C1 segment of cervical spinal cord (tissue), 14 donors: Measurements from ENCODE around the gene SWT1.
"Not testable (repeated sequence)": the region's sequence is repeated elsewhere in the genome, so short reads cannot be mapped to it uniquely, and the experiment has no call there.

ENCODE experiments used
- DNase-seq, 14 donors: peaks; one replicate each; lab custom pipeline; 2025; lab: John Stamatoyannopoulos, UW

SWT1 gene

DNA sequence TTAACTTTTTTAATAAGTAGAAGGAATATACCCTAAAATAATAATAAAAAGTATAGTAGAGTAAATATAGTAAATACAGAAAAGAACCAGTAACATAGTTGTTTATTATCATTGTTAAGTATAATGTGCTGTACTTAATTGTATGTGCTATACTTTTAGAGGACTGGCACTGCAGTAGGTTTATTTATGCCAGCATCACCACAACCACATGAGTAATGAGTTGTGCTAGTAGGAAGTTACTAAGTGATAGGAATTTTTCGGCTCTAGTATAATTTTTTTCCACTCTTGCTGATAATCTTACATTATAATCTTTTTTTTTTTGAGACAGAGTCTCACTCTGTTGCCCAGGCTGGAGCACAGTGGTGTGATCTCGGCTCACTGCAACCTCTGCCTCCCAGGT, 88.5 kb downstream of the SWT1 start:
- no peak for DNase-seq

- no peak for DNase-seq
These were observed 92.6 kb downstream of the SWT1 start for GRCh38 chr1:185249563-185249962.

DNA sequence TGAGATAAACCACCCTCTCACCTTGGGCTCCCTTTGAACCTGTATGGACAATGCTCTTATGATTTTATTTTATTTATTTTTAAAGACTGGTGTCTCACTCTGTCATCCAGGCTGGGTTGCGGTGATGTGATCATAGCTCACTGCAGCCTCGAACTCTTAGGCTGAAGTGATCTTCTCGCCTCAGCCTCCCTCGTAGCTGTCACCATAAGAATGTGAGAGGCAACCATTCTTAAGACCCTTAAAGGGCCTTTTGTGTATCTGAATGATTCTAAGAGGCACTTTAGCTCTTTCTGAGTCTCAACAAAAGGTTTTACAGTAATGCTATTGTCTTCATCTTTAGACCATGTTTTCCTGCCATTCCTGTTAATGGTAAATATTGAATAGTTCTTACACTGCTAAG, 93.1 kb downstream of the SWT1 start:
- no peak for DNase-seq

GRCh38 chr1:185251928-185252327, 95.0 kb downstream of the SWT1 start:
- DNase-seq = not testable (repeated sequence)

DNA sequence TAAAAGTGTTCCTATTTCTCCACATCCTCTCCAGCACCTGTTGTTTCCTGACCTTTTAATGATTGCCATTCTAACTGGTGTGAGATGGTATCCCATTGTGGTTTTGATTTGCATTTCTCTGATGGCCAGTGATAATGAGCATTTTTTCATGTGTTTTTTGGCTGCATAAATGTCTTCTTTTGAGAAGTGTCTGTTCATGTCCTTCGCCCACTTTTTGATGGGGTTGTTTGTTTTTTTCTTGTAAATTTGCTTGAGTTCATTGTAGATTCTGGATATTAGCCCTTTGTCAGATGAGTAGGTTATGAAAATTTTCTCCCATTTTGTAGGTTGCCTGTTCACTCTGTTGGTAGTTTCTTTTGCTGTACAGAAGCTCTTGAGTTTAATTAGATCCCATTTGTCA, 95.4 kb downstream of the SWT1 start:
- DNase-seq = not testable (repeated sequence)

GRCh38 chr1:185255595-185255994, 98.6 kb downstream of the SWT1 start:
- not testable (repeated sequence) for DNase-seq

GRCh38 chr1:185257116-185257949, 100.4 kb downstream of the SWT1 start:
- DNase-seq = not testable (repeated sequence)

DNA sequence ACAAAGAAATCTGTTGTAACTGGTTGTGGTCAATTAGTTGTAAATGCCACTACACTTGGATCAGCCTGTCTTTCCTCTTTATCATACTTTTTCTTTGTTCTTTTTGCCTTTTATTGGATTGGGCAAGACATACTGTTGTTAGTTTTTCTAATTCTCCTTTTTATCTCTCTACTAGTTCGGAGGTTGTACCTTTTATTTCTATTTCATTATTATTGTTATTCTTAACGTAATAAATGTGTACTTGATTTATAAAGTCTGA, 100.9 kb downstream of the SWT1 start:
- DNase-seq = no peak

GRCh38 chr1:185258676-185259075, 101.7 kb downstream of the SWT1 start:
- no peak for DNase-seq

- no peak for DNase-seq
These were observed 103.6 kb downstream of the SWT1 start for GRCh38 chr1:185260611-185261010.

GRCh38 chr1:185262151-185262550, 105.2 kb downstream of the SWT1 start:
- no peak for DNase-seq

- DNase-seq = no peak
These were observed 106.3 kb downstream of the SWT1 start for GRCh38 chr1:185263292-185263691.

DNA sequence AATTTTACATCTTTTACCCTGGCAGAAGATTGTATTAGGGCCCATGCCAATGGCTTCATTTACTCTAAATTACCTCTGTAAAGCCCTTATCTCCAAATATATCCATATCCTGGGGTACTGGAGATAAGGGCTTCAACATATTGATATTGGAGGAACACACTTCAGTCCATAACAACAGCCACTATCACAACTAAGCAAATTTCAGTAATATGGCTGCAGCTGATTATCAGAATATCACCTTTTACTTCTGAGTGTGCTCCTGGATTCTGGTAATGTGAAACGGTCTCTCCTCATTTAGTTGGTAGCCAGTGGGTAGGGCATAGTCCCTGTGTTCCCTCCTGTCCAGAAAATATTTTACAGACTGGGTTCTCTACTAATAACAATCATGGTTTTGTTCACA, 106.8 kb downstream of the SWT1 start:
- DNase-seq = no peak

- no peak for DNase-seq
These were observed 108.3 kb downstream of the SWT1 start for GRCh38 chr1:185265314-185265713.

GRCh38 chr1:185267301-185267700, 110.3 kb downstream of the SWT1 start:
- no peak for DNase-seq

GRCh38 chr1:185267701-185268100, 110.7 kb downstream of the SWT1 start:
- DNase-seq = no peak

GRCh38 chr1:185268352-185268751, 111.4 kb downstream of the SWT1 start:
- no peak for DNase-seq

DNA sequence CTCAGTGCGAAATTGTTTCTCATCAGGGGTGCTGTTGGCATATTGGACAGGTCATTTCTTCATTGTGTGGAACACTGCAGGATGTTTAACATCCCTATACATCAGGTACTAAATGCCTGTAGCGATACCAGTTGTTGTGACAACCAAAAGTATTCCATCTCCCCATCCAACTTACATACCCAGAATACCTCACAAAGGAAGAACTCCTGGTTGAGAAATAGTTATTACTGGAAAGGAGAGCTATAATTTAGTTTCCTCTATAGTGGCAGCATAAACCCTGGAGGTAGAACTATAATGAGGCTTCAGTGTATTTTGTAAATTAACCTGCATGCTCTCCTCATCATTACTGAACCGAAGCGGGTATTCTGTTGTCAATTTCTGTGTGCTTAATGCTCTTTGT, 115.0 kb downstream of the SWT1 start:
- DNase-seq = no peak

- DNase-seq = no peak
These were observed 122.6 kb downstream of the SWT1 start for GRCh38 chr1:185279571-185279970.

DNA sequence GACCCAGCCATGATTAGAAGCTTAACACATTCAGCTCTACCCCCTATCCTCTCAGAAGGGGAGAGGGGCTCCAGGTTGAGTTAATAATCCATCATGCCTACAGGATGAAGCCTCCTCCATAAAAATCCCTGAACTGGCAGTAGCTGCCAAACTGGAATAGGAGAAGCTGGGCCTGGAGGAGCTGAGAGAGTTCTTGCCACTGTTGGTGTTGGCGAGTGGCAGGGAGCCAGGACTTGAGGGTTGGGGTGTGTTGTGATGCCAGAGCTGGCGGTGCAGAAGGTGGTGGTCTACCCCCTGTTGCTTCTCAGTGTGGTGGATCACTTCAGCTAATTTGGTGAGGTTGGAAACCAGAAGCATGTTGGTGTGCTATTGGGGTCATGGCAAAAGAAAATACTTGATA, 123.6 kb downstream of the SWT1 start:
- DNase-seq = no peak

DNA sequence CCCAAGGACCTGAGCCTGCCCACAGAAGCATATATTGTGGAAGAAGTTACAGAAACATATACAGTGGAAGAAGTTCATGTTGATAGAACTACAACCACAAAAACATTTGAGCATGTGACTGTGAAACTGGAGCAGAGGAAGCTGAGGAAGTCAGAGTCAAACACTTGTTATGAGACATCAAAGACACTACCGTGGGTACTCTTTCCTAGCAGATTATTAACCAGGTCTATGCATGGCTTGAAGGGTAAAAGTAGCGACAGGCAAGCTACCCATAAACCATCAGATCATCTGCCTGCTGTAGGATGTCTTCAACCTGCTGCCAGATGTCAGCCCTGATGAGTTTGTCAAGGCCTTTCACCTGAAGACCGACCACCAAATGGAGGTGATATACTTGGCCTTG, 124.3 kb downstream of the SWT1 start:
- no peak for DNase-seq

DNA sequence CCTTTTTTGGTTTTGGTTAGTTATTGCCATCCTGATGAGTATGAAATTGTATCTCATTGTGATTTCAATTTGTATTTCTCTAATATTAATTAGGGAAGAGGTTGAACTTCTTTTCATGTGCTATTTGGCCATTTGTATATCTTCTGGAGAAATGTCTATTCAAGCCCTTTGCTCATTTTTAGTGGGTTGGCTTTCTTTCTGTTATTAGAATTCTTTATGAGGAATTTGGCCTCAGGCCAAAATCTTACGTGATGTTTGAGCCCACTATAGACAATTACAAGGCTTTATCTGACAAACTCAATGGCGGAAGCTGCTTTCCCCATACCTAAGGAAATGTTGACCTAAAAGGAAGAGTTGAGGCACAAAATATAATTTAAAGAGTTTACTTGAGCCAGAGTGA, 127.1 kb downstream of the SWT1 start:
- DNase-seq = no peak

- DNase-seq = no peak
These were observed 127.7 kb downstream of the SWT1 start for GRCh38 chr1:185284533-185285276.
